Measurements from ENCODE around the gene SLC1A2.
A peak's percentile ranks its signal among the peaks of the same experiment; 100 is the strongest.

SLC1A2 gene

GRCh38 chr11:35387111-35387982, 32.0 kb downstream of the SLC1A2 start:
- TF ChIP-seq CTCF (IDR thresholded peaks at IDR 0.05), result peak; percentile 77

GRCh38 chr11:35383953-35384352, 35.4 kb downstream of the SLC1A2 start:
- TF ChIP-seq CTCF (IDR thresholded peaks at IDR 0.05), result no peak

GRCh38 chr11:35381709-35382322, 37.5 kb downstream of the SLC1A2 start:
- TF ChIP-seq CTCF (IDR thresholded peaks at IDR 0.05), result no peak

GRCh38 chr11:35380603-35381002, 38.8 kb downstream of the SLC1A2 start:
- no peak for TF ChIP-seq CTCF (IDR thresholded peaks at IDR 0.05)

- TF ChIP-seq CTCF (IDR thresholded peaks at IDR 0.05), result no peak
Observed at GRCh38 chr11:35377262-35377661, 42.1 kb downstream of the SLC1A2 start.

- TF ChIP-seq CTCF (IDR thresholded peaks at IDR 0.05), result no peak
Observed at GRCh38 chr11:35376613-35377012, 42.7 kb downstream of the SLC1A2 start.

- TF ChIP-seq CTCF (IDR thresholded peaks at IDR 0.05), result no peak
Observed at GRCh38 chr11:35376118-35376510, 43.2 kb downstream of the SLC1A2 start.

Measured in LNCAP (cell line).